NCI-H1105 treated with DMSO at 0.1 percent for 48 hours (cell line): ENCODE data around the gene SETBP1.

ENCODE experiments used
- DNase-seq: peaks from one replicate; lab custom pipeline; 2025; lab: John Stamatoyannopoulos, UW

SETBP1 gene

DNA sequence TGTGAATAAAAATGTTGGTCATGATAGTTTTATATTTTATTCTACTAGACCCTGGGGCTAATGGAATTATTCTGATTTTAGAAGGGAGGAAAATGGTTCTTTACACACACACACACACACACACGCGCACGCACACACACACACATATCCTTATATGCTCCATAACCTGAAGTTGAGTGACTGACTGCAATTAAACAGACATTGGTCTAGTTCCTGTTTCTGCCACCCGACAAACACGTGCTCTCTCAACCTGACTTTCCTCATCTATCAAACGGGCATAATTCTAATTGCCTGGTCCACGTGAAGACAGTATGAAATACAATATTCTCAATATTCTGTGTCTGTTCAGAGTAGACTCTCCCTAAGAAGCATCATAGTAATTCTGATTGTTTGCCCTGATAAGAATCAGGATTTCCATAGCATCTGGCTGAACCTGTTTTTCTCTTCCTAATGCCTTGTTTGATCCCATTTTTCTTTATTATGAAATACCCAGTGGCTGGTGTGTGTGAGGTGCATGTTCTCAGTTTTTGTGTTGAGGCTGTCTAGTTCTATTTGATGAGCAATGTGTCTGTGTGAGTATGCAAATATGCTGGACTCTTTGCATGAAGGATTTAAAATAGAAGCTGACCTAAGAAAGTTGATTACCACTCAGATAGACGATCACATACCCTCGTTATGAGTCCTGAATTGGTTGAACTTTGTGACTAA lies 51.0 kb downstream of the SETBP1 start:
- DNase-seq = no peak

DNA sequence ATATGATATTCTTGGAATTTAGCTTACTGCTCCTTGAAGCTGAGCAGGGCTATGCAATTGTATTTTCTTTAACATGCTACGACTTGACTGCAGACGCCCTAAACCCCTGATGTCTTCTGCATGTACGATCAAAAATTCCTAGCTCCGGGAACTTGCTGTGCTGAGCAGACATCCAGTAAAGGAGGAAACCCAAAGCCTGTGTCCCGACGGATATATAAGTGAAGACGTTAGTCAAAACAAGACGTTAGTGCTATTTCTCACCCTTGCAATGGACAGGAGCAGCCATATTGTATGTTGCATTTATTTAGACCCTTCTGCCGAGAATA lies 51.5 kb downstream of the SETBP1 start:
- DNase-seq = no peak

DNA sequence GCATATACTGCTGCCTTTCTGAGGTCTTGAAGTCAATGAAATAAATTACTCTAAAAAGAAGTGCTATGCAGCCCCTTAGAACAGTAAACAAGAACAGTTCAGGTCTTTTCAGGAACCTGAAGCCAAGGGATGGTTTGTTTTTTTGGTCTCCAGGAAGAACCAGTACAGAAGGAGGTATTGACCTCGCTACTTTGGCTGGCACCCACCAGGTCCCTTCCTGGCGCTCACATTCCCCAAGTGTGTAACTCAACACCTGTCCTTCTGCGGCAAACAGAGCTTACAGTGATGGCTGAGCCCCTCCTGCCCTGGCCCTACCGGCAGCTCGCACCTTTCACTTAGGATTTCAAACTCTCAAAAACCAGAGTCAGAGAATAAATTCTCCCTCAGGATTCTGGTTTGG lies 51.9 kb downstream of the SETBP1 start:
- no peak for DNase-seq

DNA sequence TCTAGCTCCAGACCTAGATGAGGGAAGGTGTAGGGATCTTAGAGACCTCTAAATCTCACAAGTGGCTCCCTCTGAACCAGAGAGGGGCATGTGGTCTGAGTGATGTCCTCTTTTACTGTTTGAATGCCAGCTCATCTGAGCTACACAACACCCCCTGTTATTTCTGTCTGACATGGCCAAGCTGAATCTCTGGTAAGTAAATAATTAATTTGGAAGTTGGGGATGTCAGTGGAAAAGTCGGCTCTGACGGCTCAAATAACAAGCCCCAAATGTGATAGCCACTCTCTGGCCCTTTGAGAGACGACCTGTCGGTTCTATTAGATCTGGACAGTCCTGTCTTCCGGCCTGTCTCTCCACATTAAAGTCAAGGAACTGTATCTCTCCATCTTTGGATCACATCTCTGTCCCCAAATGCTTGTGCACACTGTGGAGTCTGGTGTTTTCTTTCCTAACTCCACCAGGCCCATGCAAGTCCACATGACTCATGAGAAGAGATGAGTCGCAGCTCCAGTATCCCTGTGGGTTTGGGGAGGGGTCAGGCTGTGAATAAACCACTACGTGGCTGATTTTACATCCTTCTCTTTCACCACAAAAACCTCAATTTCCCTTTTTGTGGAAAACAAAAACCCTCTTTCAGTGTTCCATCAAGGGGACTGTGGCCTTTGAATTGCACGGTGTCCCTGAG lies 52.5 kb downstream of the SETBP1 start:
- DNase-seq = no peak

DNA sequence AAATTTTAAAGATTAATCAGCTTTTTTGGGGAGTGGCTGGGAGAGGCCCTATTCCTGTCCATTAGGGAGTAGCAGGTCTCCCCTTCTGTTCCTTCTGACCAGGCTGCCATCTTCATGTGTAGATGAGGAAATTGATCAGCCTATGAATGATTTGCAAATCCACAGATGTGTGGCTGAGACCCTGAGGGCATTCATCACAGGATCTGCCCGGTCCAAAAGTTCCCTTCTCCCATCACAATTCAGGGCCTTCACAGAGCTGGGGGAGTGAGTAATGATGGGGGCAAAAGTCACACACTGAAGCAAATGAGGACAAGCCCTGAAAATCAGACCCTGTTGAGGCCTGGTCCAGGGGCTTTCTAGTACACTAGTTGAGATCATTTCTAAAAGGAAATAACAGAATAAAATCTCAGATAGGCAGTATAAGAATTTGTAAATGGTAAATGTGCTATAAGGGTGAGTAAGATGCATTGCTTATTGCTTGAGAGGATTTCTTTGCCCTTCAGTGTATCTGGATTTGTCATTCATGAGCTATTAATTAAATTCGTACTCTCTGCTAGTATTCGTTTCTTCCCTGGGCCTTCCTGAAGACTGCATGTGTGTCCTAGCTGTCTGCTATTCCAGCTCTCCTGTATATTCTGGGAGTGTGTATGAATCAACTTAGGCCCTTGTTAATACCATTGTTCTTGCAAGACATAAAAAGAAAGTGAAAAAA lies 53.2 kb downstream of the SETBP1 start:
- DNase-seq = no peak

DNA sequence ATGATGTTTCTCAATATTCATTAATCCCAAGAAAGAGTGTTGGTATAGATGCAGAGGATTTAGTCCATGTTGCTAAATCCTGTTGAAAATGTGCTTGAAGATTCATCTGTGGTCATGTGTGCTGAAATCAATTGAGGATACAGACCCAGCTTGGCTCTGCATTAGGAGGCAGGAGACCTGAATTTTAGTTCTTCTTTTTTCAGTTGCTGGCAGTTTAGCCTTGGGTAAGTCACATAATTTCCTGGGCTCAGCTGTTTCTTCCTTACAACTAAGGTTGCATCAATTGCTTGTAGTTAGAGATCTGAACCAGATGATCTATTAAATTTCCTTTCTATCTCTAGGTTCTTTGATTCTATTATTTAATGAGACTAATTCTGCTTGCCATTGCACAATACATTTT lies 54.4 kb downstream of the SETBP1 start:
- DNase-seq = no peak

DNA sequence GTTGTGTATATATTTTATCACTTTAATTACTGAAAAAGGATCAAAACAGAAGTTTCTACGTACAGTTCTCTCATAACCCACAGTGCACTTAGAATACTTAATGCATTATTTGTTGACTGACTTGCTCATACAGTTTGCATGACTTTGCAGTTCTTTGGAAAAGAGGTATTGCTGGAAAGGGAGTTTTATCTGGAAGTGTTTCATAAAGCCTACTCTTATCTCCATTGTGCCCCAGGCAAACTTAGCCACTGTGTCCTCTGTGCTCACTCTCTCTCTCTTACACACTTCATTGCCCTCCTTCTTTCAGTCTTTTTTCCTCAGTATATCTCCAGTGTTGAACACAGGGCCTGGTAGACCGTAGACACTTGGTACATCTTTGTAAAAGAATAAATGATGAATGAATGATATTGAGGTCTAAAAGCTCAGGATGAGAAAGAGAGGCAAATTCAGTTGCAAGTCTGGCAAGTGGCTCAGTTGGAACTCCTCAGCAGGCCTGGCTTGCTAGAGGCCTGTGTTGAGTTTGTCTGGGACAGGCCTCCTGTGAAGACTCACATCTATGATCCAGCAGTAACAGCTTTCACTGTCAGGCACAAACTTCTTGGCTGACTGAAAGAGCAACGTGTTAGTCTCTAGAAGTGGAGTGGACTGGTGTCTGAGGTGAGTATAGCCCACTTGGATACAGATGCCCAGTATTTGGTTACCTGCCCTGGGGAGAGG lies 56.1 kb downstream of the SETBP1 start:
- DNase-seq = no peak

DNA sequence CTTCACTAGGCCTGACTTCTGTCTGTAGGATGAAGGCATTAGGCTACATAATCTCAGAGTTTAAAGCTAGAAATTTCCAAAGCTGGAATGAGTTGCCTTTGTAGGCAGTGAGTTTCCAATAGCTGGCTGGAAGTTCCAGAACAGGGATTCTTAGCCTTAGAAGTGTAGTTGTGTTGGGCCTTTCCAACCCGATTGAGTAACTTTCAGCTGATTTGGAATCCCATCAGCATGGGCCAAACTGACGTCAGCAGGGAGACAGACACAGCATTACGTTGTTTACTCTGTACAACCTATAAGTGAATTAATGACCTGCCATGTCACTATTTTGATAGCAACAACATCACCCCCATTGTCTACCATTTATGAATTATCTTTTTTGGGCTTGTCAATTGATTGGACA lies 56.9 kb downstream of the SETBP1 start:
- no peak for DNase-seq

DNA sequence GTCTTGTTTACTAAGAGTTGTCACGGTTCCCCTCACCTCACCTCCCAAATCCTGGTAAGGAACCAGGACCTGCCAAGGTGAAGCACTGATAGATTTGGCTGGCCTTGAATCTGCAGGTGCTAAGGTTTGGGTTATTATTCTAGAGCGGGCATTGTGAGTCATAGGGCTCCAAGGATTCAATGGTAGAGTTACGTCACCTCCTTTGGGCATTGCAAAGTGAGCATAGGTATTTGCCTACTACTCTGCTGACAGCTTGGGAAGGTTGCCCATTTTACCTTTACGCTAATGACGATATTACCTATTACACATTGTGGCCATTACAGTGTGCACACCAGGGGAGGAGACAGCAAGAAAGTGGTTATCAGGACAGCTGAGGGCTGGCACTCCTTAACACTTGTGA lies 59.3 kb downstream of the SETBP1 start:
- no peak for DNase-seq

DNA sequence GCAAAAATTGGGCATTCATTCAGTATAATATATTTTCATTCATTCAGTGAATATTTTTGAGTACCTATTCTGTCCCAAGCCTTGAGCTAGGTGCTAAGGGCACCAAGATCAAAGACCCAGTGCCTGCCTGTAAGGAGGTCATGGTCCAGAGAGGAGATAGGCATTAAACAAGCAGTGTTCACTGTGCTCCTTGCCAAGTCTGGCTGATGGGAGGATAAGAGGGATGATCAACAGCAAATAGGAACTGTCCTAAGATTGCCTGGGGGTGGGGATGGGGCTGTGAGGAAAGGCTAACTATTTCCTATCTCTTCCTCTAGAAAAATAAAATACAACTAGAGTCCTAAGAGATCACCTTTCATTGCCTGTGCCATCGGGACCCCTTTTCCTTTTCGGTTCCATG lies 60.4 kb downstream of the SETBP1 start:
- DNase-seq = peak; percentile 54

DNA sequence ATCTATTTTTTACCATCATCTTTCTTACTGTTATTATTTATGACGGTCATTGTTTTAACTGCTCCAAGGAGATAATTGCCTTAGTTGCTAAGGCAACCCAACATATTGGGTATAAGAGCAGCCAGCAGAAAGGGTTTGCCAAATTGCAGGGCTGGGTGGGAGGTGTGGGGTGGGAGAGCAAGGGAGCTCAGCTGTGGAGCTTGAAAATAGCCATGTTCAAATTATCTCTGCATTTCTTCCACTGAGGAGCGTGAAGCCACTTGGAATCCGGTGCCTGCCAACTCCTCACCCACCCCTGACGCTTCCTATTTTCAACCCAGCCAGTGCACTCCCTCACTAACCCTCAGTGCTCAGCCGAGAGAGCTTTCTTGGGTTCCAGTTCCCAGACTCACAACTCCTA lies 60.8 kb downstream of the SETBP1 start:
- peak; percentile 60 for DNase-seq

DNA sequence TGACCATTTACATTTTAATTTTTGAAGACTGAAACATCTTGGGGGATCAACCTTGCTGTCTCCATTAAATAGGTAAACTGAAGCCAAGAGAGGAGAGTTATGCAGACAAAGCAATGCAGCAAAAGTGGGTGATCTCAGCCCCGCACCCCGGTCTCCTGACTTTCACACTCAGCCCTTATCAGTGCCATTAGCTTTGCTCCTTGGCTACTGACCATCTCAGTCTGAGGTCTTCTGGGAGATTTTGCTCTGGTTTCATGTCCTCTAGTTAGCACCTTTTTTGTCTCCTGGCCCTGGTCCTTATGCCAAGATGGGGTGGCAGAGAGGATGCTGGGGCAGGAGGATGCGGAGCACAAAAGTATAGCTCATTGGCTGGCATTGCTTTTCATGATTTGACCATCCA lies 61.4 kb downstream of the SETBP1 start:
- DNase-seq = no peak

DNA sequence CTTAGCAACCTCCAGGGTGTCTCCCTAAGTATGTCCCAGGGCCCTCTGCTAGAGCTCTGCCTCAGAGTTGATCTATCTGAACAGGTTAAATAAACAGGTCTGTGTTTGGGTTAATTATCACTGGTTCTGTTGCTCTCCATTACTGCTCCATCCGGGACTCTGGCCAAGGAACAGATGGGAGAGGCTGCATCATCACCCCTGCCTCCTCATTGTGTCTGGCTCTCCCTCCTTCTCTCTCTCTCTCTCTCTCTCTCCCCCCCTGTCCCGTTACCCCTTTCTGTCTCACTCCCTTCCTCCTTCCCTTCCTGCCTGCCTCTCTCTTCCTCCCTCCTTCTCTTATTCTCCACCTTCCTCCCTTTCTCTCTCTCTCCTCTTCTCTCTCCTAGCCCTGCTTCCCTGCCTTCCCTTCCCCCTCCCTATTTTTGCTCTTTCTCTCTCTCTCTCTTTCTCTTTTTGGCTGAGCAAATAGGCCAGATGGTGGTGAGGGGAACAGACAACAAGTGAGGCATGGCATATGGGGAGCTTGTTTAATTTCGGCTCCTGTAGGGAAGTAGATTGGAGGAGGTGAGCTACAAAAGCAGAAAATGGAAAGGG lies 62.1 kb downstream of the SETBP1 start:
- peak; percentile 88 for DNase-seq

DNA sequence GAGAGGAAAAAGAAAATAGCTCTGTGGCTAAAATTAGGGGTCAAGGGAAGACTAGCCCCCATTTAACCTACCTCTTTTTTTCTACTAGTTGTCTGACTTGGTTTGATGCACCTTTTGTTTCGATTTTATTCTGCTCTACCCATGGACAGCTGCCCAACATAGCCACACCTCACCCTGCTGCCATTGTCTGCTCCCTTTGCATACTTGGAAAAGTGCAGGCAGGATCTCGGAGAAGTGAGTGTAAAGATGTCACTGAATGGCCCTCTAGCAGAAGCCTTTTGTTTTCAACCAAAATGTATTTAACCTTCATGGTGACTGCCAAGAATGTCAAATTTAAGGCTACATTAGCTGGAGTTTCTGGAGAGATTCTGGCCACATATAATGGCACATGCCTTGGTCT lies 62.9 kb downstream of the SETBP1 start:
- DNase-seq = peak; percentile 50

DNA sequence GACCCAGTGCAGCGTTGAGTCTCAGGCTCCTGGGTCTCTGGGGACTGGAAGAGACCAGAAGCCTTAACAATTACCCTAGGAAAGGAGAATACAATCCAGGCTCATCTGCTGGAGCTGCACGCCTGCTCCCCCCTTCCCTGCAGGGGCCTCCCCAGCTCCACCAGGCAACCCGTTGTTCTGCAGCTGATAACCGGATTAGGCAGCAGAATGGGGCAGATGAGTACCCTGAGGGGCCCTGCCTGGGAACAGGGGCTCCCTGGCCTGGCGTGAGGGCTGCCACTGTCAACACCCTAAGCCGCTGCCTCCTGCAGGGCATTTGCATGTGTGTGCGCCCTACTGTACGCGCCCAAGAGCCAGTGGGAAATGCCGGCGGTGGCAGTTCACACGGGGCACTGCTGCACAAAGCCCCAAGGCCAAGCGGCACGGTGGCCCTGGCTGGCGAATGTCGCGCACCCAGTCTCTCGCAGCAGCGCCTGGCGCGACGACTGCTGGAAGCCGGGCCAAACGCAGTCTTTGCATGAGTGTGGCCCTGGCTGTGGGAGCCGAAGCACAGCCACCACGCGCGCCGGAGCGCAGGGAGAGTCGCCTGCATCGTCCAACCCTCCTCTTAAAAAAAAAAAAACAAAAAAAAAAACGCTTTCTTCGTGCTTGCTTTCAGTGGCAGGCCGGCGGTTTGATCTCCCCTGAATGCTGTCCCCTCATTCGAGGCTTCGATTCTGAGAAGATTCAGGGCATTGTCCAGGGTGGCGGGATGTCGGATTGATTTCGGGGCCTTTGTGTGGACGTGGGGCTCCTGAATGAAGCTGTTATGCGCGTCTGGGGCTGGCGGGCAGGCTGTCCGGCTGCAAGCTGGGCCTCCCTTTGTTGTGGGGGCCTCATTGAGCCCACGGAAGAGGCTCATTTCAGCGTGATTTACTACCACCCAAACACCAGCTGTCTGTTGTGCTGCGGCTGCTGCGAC lies 63.8 kb downstream of the SETBP1 start:
- DNase-seq = no peak

DNA sequence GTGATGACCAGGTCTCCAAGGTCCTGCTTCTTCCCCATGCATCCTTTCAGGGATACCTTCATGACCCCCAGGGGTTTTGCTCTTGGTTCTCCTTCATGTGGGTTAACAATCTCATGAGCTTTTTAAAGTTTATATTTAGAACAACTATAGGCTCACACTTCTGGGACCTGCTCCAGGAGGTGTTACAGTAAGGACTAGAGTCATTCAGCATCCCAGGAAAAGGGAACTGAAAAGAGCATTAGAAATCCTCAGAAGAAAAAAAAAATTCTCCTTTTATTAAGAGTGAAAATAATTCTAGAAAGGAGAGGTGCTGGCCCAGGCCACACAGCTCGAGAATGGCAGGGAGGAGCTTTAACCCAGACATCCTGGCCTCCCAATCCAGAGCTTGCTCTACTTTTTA lies 66.5 kb downstream of the SETBP1 start:
- DNase-seq = no peak

DNA sequence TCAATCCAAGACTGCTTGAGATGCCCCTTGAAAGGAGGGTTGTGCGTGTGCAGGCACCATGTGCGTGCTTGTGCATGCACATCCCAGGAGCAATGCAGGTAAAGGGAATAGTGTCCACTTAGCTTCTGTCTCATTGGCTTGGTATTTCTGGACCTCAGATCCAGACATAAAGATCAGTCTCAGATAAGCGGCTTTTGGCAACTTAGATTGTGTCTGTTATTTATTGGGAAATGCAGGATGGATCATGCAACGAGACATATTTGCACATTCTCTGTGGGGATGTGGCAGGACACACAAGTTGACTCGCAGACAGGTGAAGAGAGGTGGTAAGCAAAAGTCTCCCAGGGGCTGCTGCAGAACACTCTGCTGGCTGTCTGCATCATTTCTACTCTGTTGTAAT lies 67.9 kb downstream of the SETBP1 start:
- DNase-seq = no peak

DNA sequence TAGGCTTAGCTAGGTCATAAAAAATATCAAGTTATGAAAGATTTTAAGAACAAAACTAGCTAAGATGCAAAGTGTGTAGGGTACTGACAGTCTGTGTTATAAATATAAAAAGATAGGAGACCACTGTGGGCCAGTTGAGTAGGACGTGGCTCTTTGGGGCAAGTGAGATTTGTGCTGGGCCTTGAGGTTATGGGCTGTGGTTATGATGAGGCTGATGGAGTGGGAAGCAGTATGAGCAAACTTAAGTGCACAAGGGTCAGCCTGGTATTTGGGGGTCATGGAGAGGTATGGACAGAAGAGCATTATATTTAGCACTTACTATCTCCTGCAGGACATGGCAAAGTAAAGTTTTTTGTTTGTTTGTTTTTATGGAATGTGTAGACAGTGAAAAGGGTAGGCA lies 70.1 kb downstream of the SETBP1 start:
- DNase-seq = no peak

DNA sequence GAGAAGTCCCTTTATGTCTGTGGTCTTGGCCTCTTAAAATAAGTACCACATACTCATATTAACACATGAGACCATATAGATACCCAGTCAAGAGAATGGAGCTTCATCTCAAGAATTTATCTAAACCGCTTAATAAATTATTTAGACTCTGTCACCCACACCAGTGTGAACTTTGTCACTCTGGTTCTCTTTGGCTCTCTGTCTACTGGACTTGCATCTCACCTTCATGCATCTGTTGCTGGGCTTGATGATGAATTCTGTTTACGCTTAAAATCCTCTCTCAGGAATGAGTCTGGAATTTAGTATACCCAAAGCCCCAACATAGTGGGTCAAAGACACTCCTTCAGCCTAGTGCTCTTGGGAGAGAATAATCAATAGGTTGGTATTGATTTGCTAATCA lies 73.9 kb downstream of the SETBP1 start:
- DNase-seq = no peak

DNA sequence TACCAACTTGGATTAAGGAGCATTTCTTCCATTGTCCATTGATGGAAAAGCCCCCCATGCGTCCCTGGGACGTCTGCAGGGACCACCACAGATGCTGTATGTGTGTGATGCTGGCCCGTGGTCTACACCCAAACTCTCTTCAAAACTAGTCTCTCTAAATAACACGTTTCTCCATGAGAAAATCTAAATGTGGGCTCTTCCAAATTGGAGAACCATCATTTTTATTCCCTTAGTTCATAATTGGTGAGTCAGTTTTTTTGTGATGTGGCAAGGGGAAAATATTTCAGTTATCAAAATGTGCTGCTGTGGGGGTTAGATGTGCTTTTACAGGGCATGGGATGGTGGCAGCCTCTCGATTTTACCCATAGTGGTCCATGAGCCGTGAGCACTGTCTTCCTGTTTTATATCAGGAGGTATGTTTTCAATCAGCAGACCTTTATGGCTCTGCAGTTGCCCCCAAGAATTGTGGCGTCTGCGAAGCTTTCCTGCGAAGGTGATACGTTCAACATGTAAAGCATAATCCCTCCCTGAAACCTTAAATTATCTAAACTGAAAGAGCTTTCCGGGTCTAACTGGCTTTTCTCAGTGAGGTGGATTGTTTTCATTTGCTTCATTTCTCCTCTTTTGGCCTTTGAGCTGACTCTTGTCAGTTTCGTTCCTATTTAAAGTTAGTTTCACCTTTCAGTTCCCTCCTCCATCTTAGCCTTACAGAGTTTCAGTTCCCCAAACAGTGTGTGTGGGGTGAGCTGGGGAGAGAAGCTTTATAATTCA lies 78.4 kb downstream of the SETBP1 start:
- DNase-seq = no peak
